ENCODE data around the gene CNOT3.

CNOT3 gene

GRCh38 chr19:54136086-54136863, 1.3 kb upstream of the CNOT3 start:
- peak overlapping the region; percentile 71 for H3K4me3 ChIP-seq (ENCODE audit: low read depth, low read length)
- no peak for TF ChIP-seq MYC (IDR thresholded peaks at IDR 0.05; ENCODE audit: low read depth, low read length)
- no peak for TF ChIP-seq POLR2A (IDR thresholded peaks at IDR 0.05; ENCODE audit: extremely low read depth, insufficient read length)
- TF ChIP-seq CTCF (IDR thresholded peaks at IDR 0.05; ENCODE audit: low read depth, low read length): no peak
- TF ChIP-seq MAX (IDR thresholded peaks at IDR 0.05; ENCODE audit: low read depth, low read length): no peak
- no peak for DNase-seq (ENCODE audit: low read depth)

GRCh38 chr19:54136864-54137698, 481 bp upstream of the CNOT3 start:
- H3K4me3 ChIP-seq (ENCODE audit: low read depth, low read length): peak overlapping the region; percentile 71
- TF ChIP-seq POLR2A (IDR thresholded peaks at IDR 0.05; ENCODE audit: extremely low read depth, insufficient read length): peak; percentile 30
- peak; percentile 40 for TF ChIP-seq MAX (IDR thresholded peaks at IDR 0.05; ENCODE audit: low read depth, low read length)
- TF ChIP-seq MYC (IDR thresholded peaks at IDR 0.05; ENCODE audit: low read depth, low read length): no peak
- DNase-seq (ENCODE audit: low read depth): peak; percentile 99

- H3K4me3 ChIP-seq (ENCODE audit: low read depth, low read length): peak overlapping the region; percentile 54
- DNase-seq (ENCODE audit: low read depth): no peak
- TF ChIP-seq POLR2A (IDR thresholded peaks at IDR 0.05; ENCODE audit: extremely low read depth, insufficient read length) (no peak), MAX (IDR thresholded peaks at IDR 0.05; ENCODE audit: low read depth, low read length) (no peak), MYC (IDR thresholded peaks at IDR 0.05; ENCODE audit: low read depth, low read length) (no peak)
These were observed 1.1 kb downstream of the CNOT3 start for GRCh38 chr19:54138489-54139256.

- no peak for DNase-seq (ENCODE audit: low read depth)
- H3K4me3 ChIP-seq (ENCODE audit: low read depth, low read length): no peak overlapping the region
- TF ChIP-seq CTCF (IDR thresholded peaks at IDR 0.05; ENCODE audit: low read depth, low read length) (no peak), MYC (IDR thresholded peaks at IDR 0.05; ENCODE audit: low read depth, low read length) (no peak), MAX (IDR thresholded peaks at IDR 0.05; ENCODE audit: low read depth, low read length) (no peak), POLR2A (IDR thresholded peaks at IDR 0.05; ENCODE audit: extremely low read depth, insufficient read length) (no peak)
These were observed 3.8 kb downstream of the CNOT3 start for GRCh38 chr19:54141356-54141755.

- H3K4me3 ChIP-seq (ENCODE audit: low read depth, low read length): no peak overlapping the region
- TF ChIP-seq MYC (IDR thresholded peaks at IDR 0.05; ENCODE audit: low read depth, low read length) (no peak), CTCF (IDR thresholded peaks at IDR 0.05; ENCODE audit: low read depth, low read length) (no peak), POLR2A (IDR thresholded peaks at IDR 0.05; ENCODE audit: extremely low read depth, insufficient read length) (no peak), MAX (IDR thresholded peaks at IDR 0.05; ENCODE audit: low read depth, low read length) (no peak)
- no peak for DNase-seq (ENCODE audit: low read depth)
These were observed 4.7 kb downstream of the CNOT3 start for GRCh38 chr19:54142166-54142780.
